H1 (cell line): ENCODE data around the gene CTH. TPM values are rescaled to one million over a fixed set of nuclear protein-coding genes. Genes with fewer than 3 reads are reported as not detected.

Source experiments
- EP300 ChIP-seq, 2 experiments: IDR thresholded peaks; 1 replicate in 1 of 2; 2 replicates in 1 of 2; pipeline ENCODE4 v1.6.1; 2011 to 2012; ENCODE audit warnings: low read depth in 2 of 2, low read length in 2 of 2, mild to moderate bottlenecking in 2 of 2, borderline replicate concordance in 1 of 2, inconsistent platforms in 1 of 2, moderate library complexity in 1 of 2
- polyA plus RNA-seq, 7 experiments: library from polyadenylated mRNA; depleted of rRNA in 3 of 7; stranded (reverse) in 5 of 7; unstranded in 2 of 7; fragments of >200 nt in 5 of 7; fragments of 200-250 nt in 2 of 7; gene quantifications; 1 replicate in 5 of 7; 2 replicates in 1 of 7; 4 replicates in 1 of 7; pipeline versions ENCODE4 v1.2.1 to v1.2.3, GENCODE V29; 2011 to 2013; ENCODE audit warnings: missing spikeins in 2 of 7, mixed read lengths in 2 of 7
- total RNA-seq: library from RNA; stranded (reverse); fragmentation: NEBNext Ultra II Directional; extraction: Animal tissue kit (Norgen Biotek cat#: 25700); gene quantifications from 2 replicates; pipeline ENCODE4 v1.2.1, GENCODE V29; 2021

Gene CTH
- total and polyA plus RNA-seq, 2 of the 8 experiments (the other 6 are each of a cell fraction or from before 2014, with no cell fraction given): 31.7 to 33.2 TPM

GRCh38 chr1:70397013-70397412, 14.1 kb upstream of the CTH start (continued):
- TF ChIP-seq EP300 (IDR thresholded peaks at IDR 0.05; ENCODE audit: borderline replicate concordance in 1 of 2, low read depth in 2 of 2, low read length in 2 of 2): no peak
